GM12874 (cell line): ENCODE measurements around the gene C3orf80.
A peak's percentile ranks its signal among the peaks of the same experiment; 100 is the strongest.

Experiments
- CTCF ChIP-seq: IDR thresholded peaks from 2 replicates; pipeline ENCODE4 v1.5.1; 2011; ENCODE audit warnings: low read depth, mild to moderate bottlenecking, control low read depth, low read length, moderate library complexity; ENCODE audit not compliant: insufficient read depth

Gene C3orf80

GRCh38 chr3:160225176-160226025, at the start of gene C3orf80:
TSS of gene C3orf80 (plus strand) at chr3:160225422. CDS start at chr3:160225636, 214 bp downstream.
- peak; percentile 27; the same call in 1 of the 2 replicates for TF ChIP-seq CTCF

- no peak for TF ChIP-seq CTCF
Observed at GRCh38 chr3:160176923-160177322, 48.3 kb upstream of the C3orf80 start.

- no peak for TF ChIP-seq CTCF
Observed at GRCh38 chr3:160179906-160180305, 45.3 kb upstream of the C3orf80 start.

- TF ChIP-seq CTCF: no peak
Observed at GRCh38 chr3:160180581-160181216, 44.5 kb upstream of the C3orf80 start.

GRCh38 chr3:160183345-160184076, 41.7 kb upstream of the C3orf80 start:
- TF ChIP-seq CTCF: no peak

GRCh38 chr3:160184655-160185054, 40.6 kb upstream of the C3orf80 start:
- no peak for TF ChIP-seq CTCF

GRCh38 chr3:160185751-160186150, 39.5 kb upstream of the C3orf80 start:
- TF ChIP-seq CTCF: no peak
